ENCODE results near the gene SLC16A10.

GRCh38 chr6:111114087-111114443, 26.8 kb downstream of the SLC16A10 start:
- TF ChIP-seq POLR2A (IDR thresholded peaks at IDR 0.05; ENCODE audit: low read length) (no peak), GATA1 (IDR thresholded peaks at IDR 0.05; ENCODE audit: low read depth, low read length) (no peak)
